NCI-H1417 treated with DMSO at 0.1 percent for 48 hours (cell line): ENCODE results near the gene ACTN1.

ENCODE experiments used
- DNase-seq: peaks from one replicate; lab custom pipeline; 2025; lab: John Stamatoyannopoulos, UW

Gene ACTN1

DNA sequence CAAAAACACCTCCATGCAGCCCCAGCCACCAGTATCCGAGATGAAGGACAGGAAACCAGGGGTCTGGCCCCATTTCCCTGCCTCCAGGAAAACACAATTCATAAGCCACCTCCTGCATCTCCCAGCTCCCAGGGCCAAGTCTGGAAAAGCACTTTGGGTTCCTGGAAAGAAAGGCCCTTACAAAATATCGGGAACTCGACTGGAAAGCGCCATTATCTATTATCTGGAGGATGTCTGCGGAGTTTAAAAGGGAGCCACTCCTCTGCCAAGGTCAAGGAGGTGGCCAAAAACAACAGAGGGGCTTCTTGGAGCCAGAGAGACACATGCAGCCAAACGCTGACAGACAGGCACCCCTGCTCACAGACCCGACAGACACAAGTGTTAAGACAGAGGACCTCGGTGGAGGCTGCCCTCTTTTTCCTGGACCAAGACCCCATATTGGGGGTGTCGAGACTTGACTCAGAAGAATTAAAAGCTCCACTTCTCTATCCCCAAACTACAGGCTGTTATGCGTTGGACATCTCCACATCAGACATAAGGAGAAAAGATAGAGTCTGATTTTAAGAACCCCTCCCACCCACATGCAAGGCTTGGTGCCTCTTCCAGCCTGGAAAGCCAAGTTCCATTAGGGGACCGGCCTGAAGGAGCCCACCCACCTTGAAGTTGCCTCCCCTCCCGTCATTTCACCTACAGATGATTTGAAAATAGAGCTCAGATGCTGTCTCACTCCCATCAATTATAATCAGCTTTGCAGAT, 9.6 kb downstream of the ACTN1 start:
- DNase-seq = no peak

DNA sequence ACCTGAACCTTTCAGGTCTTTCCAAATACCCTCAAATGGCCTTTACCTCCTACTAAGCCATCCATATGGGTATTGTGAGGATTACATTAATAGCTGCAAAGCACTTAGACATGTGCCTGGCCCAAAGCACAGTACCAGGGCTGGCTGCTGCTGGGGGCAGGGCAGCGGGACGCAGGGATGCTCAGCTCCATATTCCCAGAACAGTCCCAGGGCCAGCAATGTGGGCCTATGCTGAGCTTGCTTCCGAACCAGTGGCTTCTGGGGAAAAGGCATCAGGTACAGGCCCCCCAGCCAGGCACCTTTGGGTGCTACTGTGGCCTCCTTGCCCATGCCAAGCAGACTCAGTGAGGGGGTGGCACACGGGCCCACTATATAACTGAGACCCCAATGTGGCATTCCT, 10.4 kb downstream of the ACTN1 start:
- no peak for DNase-seq

DNA sequence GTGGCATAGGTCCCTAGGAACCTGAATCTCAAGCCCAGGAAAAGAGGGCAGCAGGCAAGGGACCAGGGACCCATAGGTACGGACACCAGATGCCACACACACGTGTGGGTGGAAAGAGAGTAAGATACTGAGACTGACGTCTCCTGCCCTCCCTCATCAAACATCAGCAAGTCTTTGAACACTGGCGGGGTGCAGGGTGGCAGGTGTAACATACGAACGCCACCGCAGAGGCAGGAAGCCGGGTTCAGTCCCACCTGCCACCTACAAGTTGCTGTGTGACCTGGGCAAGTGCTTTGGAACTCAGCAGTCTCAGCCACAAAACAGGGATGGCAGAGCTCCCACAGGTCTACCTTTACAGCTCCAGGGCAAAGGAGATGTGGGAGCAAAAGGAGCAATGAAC, 11.1 kb downstream of the ACTN1 start:
- no peak for DNase-seq

DNA sequence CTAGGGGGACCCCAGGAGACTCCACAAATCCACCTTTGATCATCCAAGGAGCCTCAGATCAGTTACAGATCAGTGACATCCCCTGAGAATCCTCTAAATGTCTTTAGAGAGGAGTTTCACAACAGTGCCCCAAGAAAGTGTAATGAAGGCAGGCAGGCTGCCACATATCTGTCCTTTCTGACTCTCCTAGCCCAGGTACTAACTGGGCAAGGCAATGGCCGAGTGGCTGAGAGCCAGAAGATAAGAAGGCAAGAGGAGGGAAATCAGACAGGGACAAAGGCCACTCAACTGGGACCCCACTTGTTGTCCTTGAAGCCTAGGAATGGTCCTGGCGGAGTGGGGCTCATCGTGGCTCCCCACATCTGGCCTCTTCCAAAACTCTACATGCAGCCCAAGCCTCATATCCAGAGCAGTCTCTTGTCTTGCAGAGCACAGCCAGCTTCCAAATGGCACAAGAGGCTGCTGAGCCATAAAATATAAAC, 11.6 kb downstream of the ACTN1 start:
- no peak for DNase-seq

DNA sequence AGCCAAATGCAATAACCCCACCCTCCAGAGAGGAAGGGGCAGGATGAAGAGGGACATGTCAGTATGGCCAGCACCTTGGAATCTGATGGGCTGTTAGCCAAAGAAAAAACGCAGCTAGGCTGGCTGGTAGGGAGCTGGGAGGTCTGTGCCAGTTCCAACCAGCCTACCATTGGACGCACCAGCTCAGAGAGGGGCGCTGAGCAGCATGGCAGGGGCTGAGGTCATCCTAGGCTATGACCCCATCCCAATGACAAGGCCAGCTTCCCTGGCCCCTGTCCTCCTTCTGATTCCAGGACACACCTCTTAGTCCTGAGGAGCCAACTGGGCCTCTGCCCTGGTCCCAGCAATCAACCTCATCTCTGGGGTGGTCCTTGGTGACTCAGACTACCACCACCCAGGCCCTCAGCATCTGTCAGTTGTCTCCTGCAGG, 12.2 kb downstream of the ACTN1 start:
- DNase-seq = no peak

DNA sequence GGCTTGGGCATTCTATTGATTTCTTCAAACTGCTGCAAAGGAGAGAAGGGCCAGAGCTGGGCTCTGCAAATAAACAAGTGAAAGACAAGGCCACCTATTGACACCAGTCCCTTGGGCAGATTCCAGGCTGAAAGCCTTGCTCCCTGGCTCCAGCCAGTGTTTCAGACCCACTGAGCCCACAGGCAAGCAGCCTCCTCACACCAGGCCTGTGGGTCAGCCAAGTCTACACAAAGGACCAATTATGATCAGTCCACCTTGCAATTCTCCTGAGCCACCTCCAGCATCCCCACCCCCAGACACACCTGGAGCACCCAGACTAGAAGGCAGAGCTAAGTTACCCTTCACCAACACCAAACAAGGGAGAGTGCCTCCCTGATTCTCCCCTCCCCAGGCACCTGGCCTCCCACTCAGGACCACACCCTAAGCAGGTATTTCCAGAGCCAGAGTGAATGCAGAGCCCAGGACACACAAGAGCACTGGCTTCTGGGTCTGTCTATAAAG, 13.8 kb downstream of the ACTN1 start:
- no peak for DNase-seq

GRCh38 chr14:68964300-68965093, 14.6 kb downstream of the ACTN1 start:
- DNase-seq = no peak

DNA sequence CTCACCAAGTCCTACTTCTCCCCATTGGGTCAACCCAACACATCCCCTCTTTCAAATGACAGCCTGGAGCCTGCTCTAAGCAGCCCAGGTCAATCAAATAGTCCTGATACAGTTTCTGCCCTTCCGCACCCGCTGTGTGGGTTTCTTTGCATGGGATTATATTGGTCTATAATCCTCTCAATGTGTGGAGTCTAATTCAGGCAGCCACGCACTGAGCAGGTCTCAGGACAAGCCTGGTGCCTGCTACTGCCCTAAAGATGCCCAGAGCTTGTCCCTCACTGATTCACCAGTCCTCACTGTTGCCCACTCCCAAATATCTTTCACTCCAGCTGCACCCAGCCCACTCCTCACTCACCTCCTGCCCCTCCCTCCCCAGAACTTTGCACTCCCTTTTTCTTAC, 16.4 kb downstream of the ACTN1 start:
- DNase-seq = no peak

DNA sequence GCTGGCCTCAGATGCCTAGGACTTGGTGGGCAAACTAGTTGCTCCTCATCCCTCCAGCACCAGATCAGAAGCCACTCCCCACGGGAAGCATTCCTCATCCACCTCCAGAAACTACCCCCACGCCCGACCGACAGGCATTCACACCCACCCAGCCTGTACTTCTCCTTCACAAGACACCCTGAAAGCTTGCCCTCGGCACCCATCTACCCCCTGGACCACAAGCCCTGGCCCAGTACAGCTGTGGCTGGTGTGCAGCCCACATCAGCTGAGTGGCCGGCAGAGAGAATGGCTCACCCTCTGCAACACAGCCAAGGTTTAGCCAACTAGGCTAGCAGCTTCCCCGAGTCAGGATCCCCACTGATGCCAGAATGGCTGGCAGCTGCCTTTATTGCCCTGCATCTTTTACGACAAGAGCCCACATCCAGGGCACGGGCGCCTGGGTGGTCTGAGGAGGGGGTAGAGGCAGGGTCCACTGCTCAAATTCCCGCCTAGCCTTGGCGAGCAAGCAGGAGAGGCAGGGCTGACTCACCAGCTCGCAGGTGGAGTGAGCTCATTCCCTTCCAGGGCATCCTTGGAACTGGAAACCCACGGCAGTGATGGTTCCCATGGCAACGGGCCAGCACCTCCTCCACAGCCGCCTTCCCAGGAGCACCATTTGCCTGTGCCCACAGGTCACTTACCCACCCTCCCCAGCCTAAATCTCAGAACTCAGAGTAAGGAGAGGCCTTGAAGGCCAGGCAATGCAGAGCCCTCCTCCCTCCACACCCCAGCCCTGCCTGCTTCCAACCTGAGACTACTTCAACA, 17.1 kb downstream of the ACTN1 start:
- peak; percentile 35 for DNase-seq

- DNase-seq = no peak
Measured at GRCh38 chr14:68961361-68961760, 17.7 kb downstream of the ACTN1 start.

DNA sequence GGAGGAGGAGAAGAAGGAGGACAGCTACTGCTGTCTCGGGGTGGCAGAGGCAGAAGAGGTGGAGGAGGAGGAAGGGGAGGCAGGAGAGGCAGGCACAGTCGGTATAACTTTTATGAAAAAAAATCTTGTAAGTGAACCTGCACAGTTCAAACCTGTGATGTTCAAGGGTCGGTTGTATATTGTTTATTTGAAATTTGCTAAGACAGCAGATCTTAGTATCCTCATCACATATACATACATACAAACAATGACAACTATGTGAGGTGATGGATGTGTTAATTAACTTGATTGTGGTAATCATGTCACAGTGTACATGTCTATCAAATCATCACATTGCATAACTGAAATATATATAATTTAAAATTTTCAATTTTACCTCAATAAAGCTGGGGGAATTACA, 19.0 kb downstream of the ACTN1 start:
- no peak for DNase-seq

GRCh38 chr14:68959035-68959434, 20.1 kb downstream of the ACTN1 start:
- DNase-seq = no peak

- DNase-seq = no peak
Measured at GRCh38 chr14:68958553-68958952, 20.5 kb downstream of the ACTN1 start.

GRCh38 chr14:68957775-68958174, 21.3 kb downstream of the ACTN1 start:
- no peak for DNase-seq

GRCh38 chr14:68956724-68957123, 22.4 kb downstream of the ACTN1 start:
- no peak for DNase-seq

- DNase-seq = no peak
Measured at GRCh38 chr14:68955851-68956179, 23.3 kb downstream of the ACTN1 start.

GRCh38 chr14:68955164-68955850, 23.8 kb downstream of the ACTN1 start:
- no peak for DNase-seq

GRCh38 chr14:68953196-68953555, 25.9 kb downstream of the ACTN1 start:
- DNase-seq = no peak

GRCh38 chr14:68952531-68953195, 26.4 kb downstream of the ACTN1 start:
- DNase-seq = no peak

GRCh38 chr14:68951800-68952530, 27.1 kb downstream of the ACTN1 start:
- DNase-seq = no peak
